WTC11 (cell line): ENCODE measurements around the gene WDR7. TPM values are rescaled to one million over a fixed set of nuclear protein-coding genes. Genes with fewer than 3 reads are reported as not detected.

Experiments
- ATAC-seq: fragments of 200-7000 bp; cut with Tn5 transposase; 2 replicates; pipeline ENCODE4 v1.10.0; 2021; ENCODE audit warnings: mild to moderate bottlenecking, moderate library complexity
- CTCF ChIA-PET: fragments of 300-600 bp; sonication (Branson Sonifier 250); formaldehyde crosslinking; loops from one replicate; lab custom pipeline; 2021; ENCODE audit warnings: antibody characterized with exemption; lab: Charles Lee
- POLR2A ChIA-PET: fragments of 350-600 bp; sonication (Branson Sonifier 250); formaldehyde crosslinking; loops from one replicate; lab custom pipeline; 2021; ENCODE audit warnings: antibody characterized with exemption; lab: Charles Lee
- DNase-seq: peaks from one replicate; pipeline ENCODE4 v3.0.0; 2021; ENCODE audit warnings: low spot score
- H3K27ac Mint-ChIP-seq: 2 replicates; pipeline ENCODE4 v1.8.0; 2021; ENCODE audit warnings: mixed read lengths
- H3K27me3 Mint-ChIP-seq: 2 replicates; pipeline ENCODE4 v1.8.0; 2021; ENCODE audit warnings: low read depth, mild to moderate bottlenecking, moderate library complexity, mixed read lengths
- H3K36me3 Mint-ChIP-seq: 2 replicates; pipeline ENCODE4 v1.8.0; 2021; ENCODE audit warnings: mixed read lengths
- H3K4me1 Mint-ChIP-seq: 2 replicates; pipeline ENCODE4 v1.8.0; 2022; ENCODE audit warnings: mixed read lengths
- H3K4me3 Mint-ChIP-seq: 2 replicates; pipeline ENCODE4 v1.8.0; 2021; ENCODE audit warnings: mild to moderate bottlenecking, moderate library complexity, mixed read lengths
- H3K9me3 Mint-ChIP-seq: 2 replicates; pipeline ENCODE4 v1.8.0; 2021; ENCODE audit warnings: mixed read lengths
- AR ChIP-seq: fragments of 250-450 bp; sonication (Bioruptor Pico); IDR thresholded peaks from 2 replicates; pipeline ENCODE4 v1.9.0; 2021; ENCODE audit warnings: mild to moderate bottlenecking
- ARID4B ChIP-seq: sonication (generic); formaldehyde crosslinking; IDR thresholded peaks from 2 replicates; pipeline ENCODE4 v1.8.0; 2023; ENCODE audit warnings: missing genetic modification reagents, mild to moderate bottlenecking, borderline replicate concordance
- ATF1 ChIP-seq: sonication (generic); formaldehyde crosslinking; IDR thresholded peaks from 2 replicates; pipeline ENCODE4 v1.8.1; 2023; ENCODE audit warnings: mild to moderate bottlenecking, moderate library complexity, missing genetic modification reagents
- ATF2 ChIP-seq: sonication (generic); formaldehyde crosslinking; IDR thresholded peaks from 2 replicates; pipeline ENCODE4 v1.8.1; 2022; ENCODE audit warnings: low read depth, missing genetic modification reagents, borderline replicate concordance
- CDX4 ChIP-seq: fragments of 250-450 bp; sonication (Bioruptor Pico); IDR thresholded peaks from 2 replicates; pipeline ENCODE4 v1.9.0; 2021; ENCODE audit warnings: moderate library complexity, mild to moderate bottlenecking, inconsistent platforms, borderline replicate concordance
- CREM ChIP-seq: sonication (generic); formaldehyde crosslinking; IDR thresholded peaks from 2 replicates; pipeline ENCODE4 v1.8.1; 2022; ENCODE audit warnings: mild to moderate bottlenecking, missing genetic modification reagents, moderate library complexity
- EMX1 ChIP-seq: fragments of 250-450 bp; sonication (Bioruptor Pico); IDR thresholded peaks from 2 replicates; pipeline ENCODE4 v1.8.0; 2021; ENCODE audit warnings: mild to moderate bottlenecking
- ETV6 ChIP-seq: sonication (generic); formaldehyde crosslinking; IDR thresholded peaks from 2 replicates; pipeline ENCODE4 v1.8.1; 2022; ENCODE audit warnings: mild to moderate bottlenecking, missing genetic modification reagents
- KAT7 ChIP-seq: sonication (generic); formaldehyde crosslinking; IDR thresholded peaks from 2 replicates; pipeline ENCODE4 v1.8.1; 2023; ENCODE audit warnings: missing genetic modification reagents, mild to moderate bottlenecking, borderline replicate concordance
- NFYB ChIP-seq: sonication (generic); formaldehyde crosslinking; conservative IDR thresholded peaks from 2 replicates; pipeline ENCODE4 v1.8.0; 2022; ENCODE audit warnings: low read depth, missing genetic modification reagents
- SP1 ChIP-seq: sonication (generic); formaldehyde crosslinking; conservative IDR thresholded peaks from 2 replicates; pipeline ENCODE4 v1.8.1; 2022; ENCODE audit warnings: missing genetic modification reagents
- TCF7 ChIP-seq: sonication (generic); formaldehyde crosslinking; IDR thresholded peaks from 2 replicates; pipeline ENCODE4 v1.8.0; 2022; ENCODE audit warnings: mild to moderate bottlenecking, low read depth, missing genetic modification reagents, moderate library complexity
- ZMAT4 ChIP-seq: fragments of 250-450 bp; sonication (Bioruptor Pico); IDR thresholded peaks from 2 replicates; pipeline ENCODE4 v1.9.0; 2021; ENCODE audit warnings: mild to moderate bottlenecking
- ZNF219 ChIP-seq: sonication (generic); formaldehyde crosslinking; IDR thresholded peaks from 2 replicates; pipeline ENCODE4 v1.8.0; 2023; ENCODE audit warnings: missing genetic modification reagents, mild to moderate bottlenecking, borderline replicate concordance
- ZNF317 ChIP-seq: sonication (generic); formaldehyde crosslinking; IDR thresholded peaks from 2 replicates; pipeline ENCODE4 v1.8.1; 2023; ENCODE audit warnings: low read depth, mild to moderate bottlenecking, moderate library complexity, missing genetic modification reagents, borderline replicate concordance
- ZNF532 ChIP-seq: fragments of 250-450 bp; sonication (Bioruptor Pico); IDR thresholded peaks from 2 replicates; pipeline ENCODE4 v1.9.0; 2021; ENCODE audit warnings: mild to moderate bottlenecking, borderline replicate concordance
- total RNA-seq: library from RNA; stranded (reverse); gene quantifications from 3 replicates; pipeline ENCODE4 v1.2.3, GENCODE V29; 2021

The WDR7 gene
- total RNA-seq, 1 experiment from 2014 or later = 12.2 TPM

GRCh38 chr18:57077786-57078552 lies 426.8 kb downstream of the WDR7 start:
- ChIA-PET POLR2A (no interaction called here), CTCF (no interaction called here)
- DNase-seq (no peak), ATAC-seq (peak; percentile 18)
- Mint-ChIP-seq H3K4me3 (no peak overlapping the region), H3K36me3 (peaks cover 9% of the 10 kb centered on the region), H3K9me3 (peaks cover 14% of the 10 kb centered on the region), H3K4me1 (peaks cover 42% of the 10 kb centered on the region), H3K27ac (no peak overlapping the region), H3K27me3 (no peaks in the 10 kb centered on the region; the same call in 1 of the 2 replicates)
- TF ChIP-seq CDX4 (CRISPR knock-in tag) (no peak), ARID4B (CRISPR knock-in tag) (no peak), NFYB (CRISPR knock-in tag) (no peak)

GRCh38 chr18:57078614-57079013 lies 427.5 kb downstream of the WDR7 start:
- no peak for DNase-seq
- H3K4me3 Mint-ChIP-seq = no peak overlapping the region
- peaks cover 20% of the 10 kb centered on the region for H3K9me3 Mint-ChIP-seq
- TF ChIP-seq ATF2 (CRISPR knock-in tag) = no peak
- no peak for TF ChIP-seq TCF7 (CRISPR knock-in tag)
- no peak for TF ChIP-seq ETV6 (CRISPR knock-in tag)
- TF ChIP-seq ZNF219 (CRISPR knock-in tag) = no peak
- TF ChIP-seq KAT7 (CRISPR knock-in tag) = no peak
- no peak for TF ChIP-seq EMX1 (CRISPR knock-in tag)
- no peak for TF ChIP-seq ATF1 (CRISPR knock-in tag)
- TF ChIP-seq SP1 (CRISPR knock-in tag) = no peak
- no peak for TF ChIP-seq CREM (CRISPR knock-in tag)
- no peak for TF ChIP-seq ZNF317 (CRISPR knock-in tag)
- no peak for TF ChIP-seq AR (CRISPR knock-in tag)
- TF ChIP-seq ZMAT4 (CRISPR knock-in tag) = no peak
- TF ChIP-seq ZNF532 (CRISPR knock-in tag) = no peak

More at GRCh38 chr18:57078614-57079013, 427.5 kb downstream of the WDR7 start:
- no peak for ATAC-seq
- Mint-ChIP-seq H3K4me1 (peaks cover 42% of the 10 kb centered on the region), H3K27me3 (peaks cover 5% of the 10 kb centered on the region; the same call in 1 of the 2 replicates), H3K36me3 (peaks cover 10% of the 10 kb centered on the region), H3K27ac (no peak overlapping the region)
- CTCF ChIA-PET = no interaction called here
- POLR2A ChIA-PET = no interaction called here
